ENCODE results near the gene CELA3B. TPM values are rescaled to one million over a fixed set of nuclear protein-coding genes. Genes with fewer than 3 reads are reported as not detected.
"Not testable (repeated sequence)": the region's sequence is repeated elsewhere in the genome, so short reads cannot be mapped to it uniquely, and the experiment has no call there.

Gene CELA3B
- total and polyA plus RNA-seq, 10 donors: 0.08 to 1.8 (median 0.49) TPM; not detected in 4

GRCh38 chr1:22005261-22006149, 28.7 kb downstream of the CELA3B start:
- H3K4me1 ChIP-seq; DNase-seq; H3K4me3 ChIP-seq; intact Hi-C loops (cut with DNase I; ENCODE audit: low total_unique reads); H3K27me3 ChIP-seq (replicated peaks in 1 of 7); H3K27ac ChIP-seq; H3K36me3 ChIP-seq; H3K9me3 ChIP-seq: not testable (repeated sequence)
- WGBS, 5 donors: 62 to 72% (median 70%) methylated on average over 11 to 18 of the region's 18 CpGs
- peak in 5 of 11 experiments; percentile 23 to 45 (median 34) for TF ChIP-seq CTCF (IDR thresholded peaks at IDR 0.05 in 8 of 11, conservative IDR thresholded peaks at IDR 0.05 in 3 of 11)

- intact Hi-C loops (cut with DNase I; ENCODE audit: low total_unique reads); H3K4me1 ChIP-seq; H3K27me3 ChIP-seq (replicated peaks in 1 of 7); H3K27ac ChIP-seq; H3K9me3 ChIP-seq; H3K36me3 ChIP-seq; H3K4me3 ChIP-seq: not testable (repeated sequence)
- WGBS, 5 donors: 78 to 91% (median 88%) methylated on average over 8 to 13 of the region's 13 CpGs
- peak; percentile 36 for DNase-seq
Measured at GRCh38 chr1:22006736-22007135, 29.9 kb downstream of the CELA3B start.

GRCh38 chr1:22007262-22007661, 30.4 kb downstream of the CELA3B start:
- H3K36me3 ChIP-seq; intact Hi-C loops (cut with DNase I; ENCODE audit: low total_unique reads); H3K27me3 ChIP-seq (replicated peaks in 1 of 7); H3K27ac ChIP-seq; H3K4me3 ChIP-seq; H3K9me3 ChIP-seq; H3K4me1 ChIP-seq: not testable (repeated sequence)
- 84 to 100% (median 87%) methylated on average over 1 to 9 of the region's 10 CpGs for WGBS, 5 donors
- peak; percentile 63 for DNase-seq

- DNase-seq; H3K4me3 ChIP-seq; H3K27me3 ChIP-seq (replicated peaks in 1 of 7); H3K36me3 ChIP-seq; H3K27ac ChIP-seq; intact Hi-C loops (cut with DNase I; ENCODE audit: low total_unique reads); H3K4me1 ChIP-seq; H3K9me3 ChIP-seq: not testable (repeated sequence)
- 76 to 85% (median 79%) methylated on average over 4 to 10 of the region's 11 CpGs for WGBS, 5 donors
Measured at GRCh38 chr1:22009566-22009965, 32.7 kb downstream of the CELA3B start.

- DNase-seq; H3K9me3 ChIP-seq; H3K36me3 ChIP-seq; H3K4me1 ChIP-seq; H3K4me3 ChIP-seq; H3K27me3 ChIP-seq (replicated peaks in 1 of 7); H3K27ac ChIP-seq; intact Hi-C loops (cut with DNase I; ENCODE audit: low total_unique reads): not testable (repeated sequence)
- 44 to 85% (median 77%) methylated on average over 2 to 4 of the region's 4 CpGs for WGBS, 5 donors
Measured at GRCh38 chr1:22012752-22013151, 35.9 kb downstream of the CELA3B start.

GRCh38 chr1:22014575-22015206, 37.9 kb downstream of the CELA3B start:
- WGBS, 5 donors: 82 to 93% (median 88%) methylated on average over 13 of the region's 13 CpGs
- H3K9me3 ChIP-seq; intact Hi-C loops (cut with DNase I; ENCODE audit: low total_unique reads): not testable (repeated sequence)

More at GRCh38 chr1:22014575-22015206, 37.9 kb downstream of the CELA3B start:
- H3K27me3 ChIP-seq (replicated peaks in 1 of 7); H3K4me3 ChIP-seq; DNase-seq; H3K27ac ChIP-seq; H3K36me3 ChIP-seq: not testable (repeated sequence)
- peaks cover 5 to 16% (median 14%) of the 10 kb centered on the region in 6 donors for H3K4me1 ChIP-seq
